ENCODE data around the gene NSD1. TPM values are rescaled to one million over a fixed set of nuclear protein-coding genes. Genes with fewer than 3 reads are reported as not detected.

The NSD1 gene
- total and polyA plus RNA-seq, 2 of the 8 experiments (the other 6 are each of a cell fraction or from before 2014, with no cell fraction given) = 22.8 to 168 TPM

DNA sequence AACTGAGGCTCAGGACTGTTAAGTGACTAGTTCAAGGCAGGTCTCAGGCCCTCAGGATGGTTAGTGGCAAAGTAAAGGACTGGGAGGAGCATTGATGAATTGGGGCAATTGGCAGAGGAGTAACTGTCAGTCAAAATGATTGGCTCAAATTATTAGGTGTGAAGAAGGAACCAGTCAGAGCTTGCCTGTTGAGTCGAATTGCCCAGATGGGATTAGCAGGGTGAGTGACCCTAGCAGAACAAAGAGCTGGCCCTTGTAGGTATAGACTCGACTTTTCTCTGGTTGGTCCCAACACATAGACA, 2.6 kb upstream of the NSD1 start:
- Histone ChIP-seq H4K5ac (ENCODE audit: insufficient read length, low read depth, low read length) (no peak overlapping the region), H3K9me3 (ENCODE audit: insufficient read depth in 2 of 2, low read depth in 1 of 2, low read length in 1 of 2) (no peaks in the 10 kb centered on the region), H3K23ac (ENCODE audit: insufficient read length) (no peak overlapping the region), H3K36me3 (ENCODE audit: control insufficient read depth in 2 of 4, insufficient read depth in 4 of 4, low read length in 3 of 4) (peaks cover 3 to 12% (median 10%) of the 10 kb centered on the region in 4 experiments), H3K23me2 (ENCODE audit: low read depth, low read length) (peaks cover 10% of the 10 kb centered on the region; the same call in 1 of the 2 replicates), H2AFZ (ENCODE audit: low read length) (no peak overlapping the region), H4K91ac (replicated peaks; ENCODE audit: insufficient read length, low read length) (peak overlapping the region; percentile 91), H2BK15ac (ENCODE audit: low read length) (peak overlapping the region; percentile 3), H3K27me3 (replicated peaks in 1 of 4; ENCODE audit: control insufficient read depth in 3 of 4, extremely low read depth in 1 of 4, insufficient read depth in 3 of 4, low read length in 3 of 4) (no peaks in the 10 kb centered on the region), H3K4me1 (replicated peaks in 1 of 4; ENCODE audit: control insufficient read depth in 3 of 4, insufficient read depth in 4 of 4, low read length in 3 of 4) (peaks cover 14 to 23% (median 21%) of the 10 kb centered on the region in 4 experiments), H3K18ac (ENCODE audit: extremely low read depth, low read length) (peak overlapping the region; percentile 60), H2BK5ac (ENCODE audit: low read depth, low read length) (peak overlapping the region; percentile 99; the same call in 1 of the 2 replicates), H2BK120ac (replicated peaks; ENCODE audit: low read depth, low read length) (no peak overlapping the region), H3K56ac (replicated peaks; ENCODE audit: insufficient read length, low read depth, low read length) (no peak overlapping the region), H3K4me3 (ENCODE audit: extremely low read depth in 1 of 4, insufficient read depth in 2 of 4, low read depth in 3 of 4, low read length in 4 of 4) (peak overlapping the region in 1 of 4 experiments; percentile 94; a peak in 2 of 8 replicates), H3K4ac (replicated peaks; ENCODE audit: insufficient read length, low read depth, low read length) (no peak overlapping the region), H4K8ac (ENCODE audit: extremely low read depth, insufficient read depth, low read length) (no peak overlapping the region), H3K14ac (ENCODE audit: insufficient read length) (no peak overlapping the region), H3K79me2 (ENCODE audit: control insufficient read depth in 1 of 2, insufficient read depth in 2 of 2, low read length in 2 of 2) (peaks cover 18 to 30% of the 10 kb centered on the region in 2 experiments), H3K27ac (ENCODE audit: low read depth, low read length) (no peak overlapping the region), H2AK5ac (ENCODE audit: low read depth, low read length) (peak overlapping the region; percentile 18; the same call in 1 of the 2 replicates), H4K20me1 (replicated peaks in 1 of 2; ENCODE audit: control insufficient read depth in 1 of 2, insufficient read depth in 2 of 2, low read length in 2 of 2) (peaks cover 0 to 2% of the 10 kb centered on the region in 2 experiments), H3K9ac (replicated peaks in 1 of 4; ENCODE audit: extremely low read depth in 1 of 4, low read depth in 3 of 4, low read length in 3 of 4) (no peak overlapping the region; a peak in 1 of 7 replicates), H3K4me2 (ENCODE audit: insufficient read depth in 1 of 2, low read depth in 2 of 2, low read length in 2 of 2) (peak overlapping the region; percentile 68 to 74; a peak in 3 of 4 replicates), H2BK20ac (ENCODE audit: low read length) (no peak overlapping the region; the same call in 1 of the 2 replicates), H2BK12ac (ENCODE audit: low read depth, low read length) (0 out of 2 replicates have a peak overlapping the region, but pooled peaks have one; percentile 97), H3K79me1 (ENCODE audit: low read depth, low read length) (peaks cover 2% of the 10 kb centered on the region; the same call in 1 of the 2 replicates)
- CTCF ChIA-PET (ENCODE audit: partially characterized antibody) = interaction anchor here (1.2 to 8.1 kb wide), 3 partner anchors 18 to 167 kb away, joined by 3 to 77 read pairs (median 3); no protein-coding TSS in a partner anchor
- no peak for DNase-seq (ENCODE audit: low read depth in 1 of 2, low spot score in 2 of 2)
- TF ChIP-seq TAF1 (IDR thresholded peaks at IDR 0.05; ENCODE audit: low read depth, low read length) (no peak), PHF8 (conservative IDR thresholded peaks at IDR 0.05; ENCODE audit: low read depth, low read length) (no peak), HDAC2 (IDR thresholded peaks at IDR 0.05; ENCODE audit: borderline replicate concordance in 1 of 2, low read depth in 2 of 2, low read length in 2 of 2) (no peak), JUN (IDR thresholded peaks at IDR 0.05; ENCODE audit: low read depth, low read length) (no peak), CTBP2 (IDR thresholded peaks at IDR 0.05; ENCODE audit: borderline replicate concordance, insufficient read depth, insufficient read length, low read length) (no peak), CBX8 (IDR thresholded peaks at IDR 0.05; ENCODE audit: borderline replicate concordance, low read depth, low read length) (no peak), SP1 (IDR thresholded peaks at IDR 0.05; ENCODE audit: low read depth, low read length) (no peak), RNF2 (IDR thresholded peaks at IDR 0.05; ENCODE audit: borderline replicate concordance, low read depth, low read length, missing control alignments, poor library complexity, severe bottlenecking) (no peak), GABPA (IDR thresholded peaks at IDR 0.05; ENCODE audit: borderline replicate concordance, insufficient read depth, low read length) (no peak), SUZ12 (IDR thresholded peaks at IDR 0.05; ENCODE audit: low read length) (no peak)
- TF ChIP-seq, protein P1, sequence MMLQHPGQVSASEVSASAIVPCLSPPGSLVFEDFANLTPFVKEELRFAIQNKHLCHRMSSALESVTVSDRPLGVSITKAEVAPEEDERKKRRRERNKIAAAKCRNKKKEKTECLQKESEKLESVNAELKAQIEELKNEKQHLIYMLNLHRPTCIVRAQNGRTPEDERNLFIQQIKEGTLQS (IDR thresholded peaks at IDR 0.05; ENCODE audit: insufficient read depth, low read depth, low read length) = no peak
- WGBS, 2 experiments (ENCODE audit: extremely low coverage in 1 of 2, insufficient coverage in 1 of 2, insufficient read length in 1 of 2, insufficient replicate concordance in 2 of 2, low coverage in 1 of 2, low lambda C conversion rate in 2 of 2, missing lambda C conversion rate in 1 of 2) = 65% methylated on average over 2 of the region's 2 CpGs; no CpG with 5 or more reads in 1 of the 2 experiments
- POLR2A ChIA-PET (ENCODE audit: partially characterized antibody) = interaction anchor here (0.6 to 14.2 kb wide), 19 partner anchors 8 to 171 kb away, joined by 3 to 139 read pairs (median 7); partner anchors contain the start of genes FGFR4, PRELID1, RAB24 and UIMC1
- FAIRE-seq = no peak
